HG02973 (cell line): Measurements from ENCODE around the gene MTREX.
"Not testable (repeated sequence)": the region's sequence is repeated elsewhere in the genome, so short reads cannot be mapped to it uniquely, and the experiment has no call there.

Source experiments
- ATAC-seq: cut with Tn5 transposase; IDR thresholded peaks from one replicate; pipeline ENCODE4 v1.9.1; 2021; ENCODE audit warnings: moderate library complexity; ENCODE audit not compliant: unreplicated experiment

MTREX gene

DNA sequence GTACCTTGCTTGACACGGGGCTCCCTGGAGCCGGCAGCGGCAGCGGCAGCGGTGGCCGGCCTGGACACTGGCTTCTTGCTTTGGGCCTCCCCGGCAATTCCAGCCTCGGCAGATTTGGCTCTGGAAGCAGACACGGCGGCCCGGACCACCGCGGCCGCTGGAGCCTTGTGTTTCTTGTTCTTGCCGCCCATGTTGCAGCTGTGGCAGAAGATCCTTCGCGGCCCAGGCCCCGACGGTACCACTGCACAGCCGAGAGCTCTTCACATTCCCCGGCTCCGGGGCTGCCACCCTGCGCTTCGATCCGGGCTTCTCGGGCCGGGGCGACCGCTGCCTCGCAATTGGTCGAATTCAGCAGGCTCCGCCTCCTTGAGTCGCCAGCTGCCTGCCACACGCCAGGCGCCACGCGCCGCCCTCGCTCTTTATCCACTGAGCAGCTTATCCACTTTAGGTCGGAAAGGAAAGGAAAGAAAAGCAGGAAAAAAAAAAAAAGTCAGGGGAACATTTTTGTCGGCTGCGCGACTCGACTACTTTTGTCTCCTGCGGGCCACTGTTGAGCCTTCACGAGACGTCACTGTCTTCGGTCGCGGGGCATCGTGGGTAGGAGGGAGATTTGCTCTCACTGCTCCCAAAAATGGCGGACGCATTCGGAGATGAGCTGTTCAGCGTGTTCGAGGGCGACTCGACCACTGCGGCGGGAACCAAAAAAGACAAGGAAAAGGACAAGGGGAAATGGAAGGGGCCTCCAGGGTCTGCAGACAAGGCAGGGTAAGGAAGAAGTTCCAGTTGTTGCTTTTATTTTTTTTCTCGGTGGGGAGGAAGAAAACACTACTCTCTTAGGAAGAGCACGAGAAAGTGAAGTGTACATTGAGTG lies at the start of gene MTREX, which contains the start of gene DHX29:
Gene MTREX (plus strand): TSS at position 607 of the 871 bp plus-strand sequence. CDS start 25 bp downstream, at position 632.
Gene DHX29 (minus strand): TSS at position 312 of the 871 bp plus-strand sequence. CDS start 121 bp downstream, at position 191.
- peak; percentile 89 for ATAC-seq

DNA sequence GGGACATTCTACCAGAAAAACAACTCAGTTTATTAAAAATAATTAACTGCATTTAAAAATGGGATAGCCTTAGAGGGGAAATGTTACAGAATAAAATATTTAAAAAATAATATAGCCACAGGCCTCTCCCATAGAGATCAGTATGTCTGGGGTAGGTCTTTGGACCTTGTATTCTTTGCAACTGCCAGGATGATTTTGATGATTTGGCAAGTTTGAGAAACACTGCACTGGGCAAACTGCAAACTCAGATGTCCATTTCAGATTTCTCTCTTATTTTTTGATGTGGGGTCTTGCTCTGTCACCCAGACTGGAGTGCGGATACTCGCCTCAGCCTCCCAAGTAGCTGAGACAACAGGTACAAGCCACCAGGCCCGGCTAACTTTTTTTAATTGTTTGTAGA lies 49.5 kb upstream of the MTREX start:
- no peak for ATAC-seq

DNA sequence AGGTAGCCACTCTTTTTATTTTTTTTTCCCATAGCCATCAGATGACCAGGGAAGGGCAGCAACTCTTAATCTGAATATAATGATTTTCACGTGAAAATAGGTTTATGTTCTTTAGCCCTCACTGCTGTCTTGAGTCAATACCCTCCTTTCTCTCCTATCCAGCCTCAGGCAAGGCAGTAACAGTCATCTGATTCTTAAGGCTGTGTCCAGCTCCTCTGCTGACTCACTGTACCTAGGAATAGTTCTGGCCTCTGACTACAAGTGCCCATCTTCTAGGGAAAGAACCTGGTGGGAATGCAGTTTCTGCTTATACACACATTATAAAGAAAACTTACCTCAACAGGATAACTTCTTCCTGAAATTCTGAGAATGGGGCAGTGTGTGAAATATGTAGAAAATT lies 31.0 kb upstream of the MTREX start:
- no peak for ATAC-seq

DNA sequence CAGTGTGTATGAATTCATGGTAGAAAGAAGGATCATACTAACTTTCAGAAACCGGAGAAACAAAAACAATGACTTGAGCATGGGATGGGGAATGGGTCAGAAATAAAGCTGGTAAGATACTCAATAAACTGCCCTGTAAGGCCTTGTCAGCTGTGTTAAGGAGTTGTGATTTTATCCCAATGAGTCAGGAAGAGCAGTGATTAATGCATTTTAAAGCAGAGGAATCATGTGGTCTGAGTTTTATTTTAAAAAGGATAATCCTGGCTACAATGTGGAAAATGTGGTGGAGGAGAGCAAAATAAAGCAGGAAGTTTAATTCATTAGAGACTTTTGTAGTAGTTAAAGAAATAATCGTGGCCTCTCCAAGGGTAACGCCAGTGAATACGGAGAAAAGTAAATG lies 29.0 kb upstream of the MTREX start:
- no peak for ATAC-seq

DNA sequence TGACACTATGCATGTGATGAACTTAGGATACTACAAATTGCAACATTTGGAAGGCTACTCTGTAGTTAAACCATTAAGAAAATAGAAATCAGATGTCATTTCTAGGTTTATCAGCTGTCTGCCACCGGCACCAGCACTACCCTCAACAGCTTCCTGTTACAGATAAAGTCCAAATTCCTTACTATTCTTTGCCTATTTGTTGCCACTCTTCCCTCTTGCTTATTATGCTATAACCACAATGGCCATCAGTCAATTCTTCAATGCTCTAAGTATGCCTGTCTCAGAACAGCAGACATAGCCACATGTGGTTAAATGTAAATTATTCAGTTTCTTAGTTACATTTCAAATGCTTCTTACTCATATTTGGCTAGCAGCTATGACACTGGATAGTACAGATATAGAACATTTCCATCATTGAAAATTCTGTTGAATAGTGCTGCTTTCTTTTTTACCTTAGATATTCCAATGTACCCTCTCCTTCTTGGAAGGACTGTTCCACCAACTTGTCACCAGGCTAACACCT lies 21.3 kb upstream of the MTREX start:
- ATAC-seq = no peak

DNA sequence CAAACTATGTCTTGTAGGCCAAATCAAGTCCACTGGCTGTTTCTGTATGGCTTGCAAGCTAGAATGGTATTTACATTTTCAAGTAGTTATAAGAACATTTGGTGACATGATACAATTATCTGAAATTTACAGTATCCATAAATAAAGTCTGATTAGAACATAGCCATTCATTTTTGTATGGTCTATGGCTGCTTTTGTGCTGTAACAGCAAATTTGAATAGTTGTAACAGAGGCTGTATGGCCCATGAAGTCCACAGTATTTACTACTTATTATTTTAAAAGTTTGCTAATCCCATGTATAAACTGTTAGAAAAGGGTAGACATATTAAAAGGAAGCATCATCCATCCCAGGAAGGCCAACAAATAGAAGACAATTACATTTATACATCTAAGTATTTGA lies 18.0 kb upstream of the MTREX start:
- ATAC-seq = no peak

DNA sequence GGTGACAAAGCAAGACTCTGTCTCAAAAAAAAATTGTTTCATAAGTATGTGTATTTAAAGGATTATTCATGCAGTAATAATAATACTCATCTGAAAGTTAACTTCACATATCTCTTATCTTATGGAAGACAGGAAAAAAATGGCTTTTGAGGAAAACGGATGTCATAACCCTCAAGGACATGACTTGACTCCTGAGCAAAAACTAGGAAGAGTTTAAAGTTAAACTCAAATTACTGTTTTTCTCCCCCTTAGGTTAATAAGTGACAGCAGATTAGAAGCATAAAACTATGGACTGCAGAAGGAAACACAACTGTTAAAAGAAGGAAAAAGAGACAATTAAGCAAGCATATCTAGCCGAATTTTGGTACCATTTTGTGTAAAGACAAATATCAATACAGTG lies 16.8 kb upstream of the MTREX start:
- ATAC-seq = no peak

DNA sequence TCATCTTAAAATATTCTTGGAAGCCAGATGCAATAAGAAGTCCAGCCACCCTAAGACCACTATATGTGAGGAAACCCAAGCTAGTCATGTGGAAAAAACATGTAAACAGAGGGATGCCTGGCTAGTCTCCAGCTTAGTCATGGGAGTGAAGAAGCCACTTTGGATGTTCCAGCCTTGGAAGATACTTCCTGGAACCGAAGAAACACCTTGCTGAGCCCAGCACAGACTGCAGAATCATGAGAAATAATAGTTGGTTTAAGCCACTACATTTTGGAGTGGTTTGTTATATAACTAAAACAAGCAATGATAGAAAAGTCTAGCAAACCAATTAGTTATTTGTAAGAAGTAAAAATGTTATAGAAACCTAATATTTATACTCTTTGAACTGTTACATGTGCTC lies 12.9 kb upstream of the MTREX start:
- no peak for ATAC-seq

DNA sequence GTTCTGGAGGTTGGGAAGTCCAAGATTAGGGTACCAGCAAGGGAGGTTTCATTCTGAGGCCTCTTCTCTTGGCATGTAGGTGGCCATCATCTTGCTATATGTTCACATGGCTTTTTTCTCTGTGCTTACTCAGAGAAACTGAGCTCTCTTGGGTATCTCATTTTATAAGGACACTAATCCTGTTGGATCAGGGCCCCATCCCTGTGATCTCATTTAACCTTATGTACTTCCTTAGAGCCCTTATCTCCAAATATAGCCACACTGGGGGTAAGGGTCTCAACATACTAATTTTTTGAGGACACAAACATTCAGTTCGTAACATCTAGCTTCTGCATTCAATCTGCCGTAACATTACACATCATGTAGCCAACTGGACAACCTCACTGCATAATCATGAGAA lies 6.9 kb upstream of the MTREX start:
- no peak for ATAC-seq

DNA sequence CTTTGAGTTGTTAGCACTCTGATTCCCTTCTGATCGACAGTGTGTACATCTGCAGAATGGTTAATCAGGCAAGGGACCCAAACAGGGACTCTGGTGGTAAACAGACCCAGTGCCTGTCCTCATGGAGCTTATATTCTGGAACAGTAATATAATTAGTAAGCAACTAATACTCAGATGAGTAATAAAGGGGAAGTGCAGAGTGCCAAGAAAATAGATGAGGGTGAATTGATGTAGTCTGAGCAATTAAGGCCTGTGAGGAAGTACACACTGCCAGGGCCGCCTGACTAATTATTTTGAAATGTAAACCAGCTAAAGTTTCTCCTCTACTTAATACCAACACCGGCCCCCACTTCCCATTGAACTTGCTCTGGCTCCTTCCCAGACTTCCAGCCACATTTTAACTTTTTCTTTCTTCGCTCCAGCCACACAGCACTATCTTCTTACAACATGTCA lies 4.5 kb upstream of the MTREX start:
- no peak for ATAC-seq

DNA sequence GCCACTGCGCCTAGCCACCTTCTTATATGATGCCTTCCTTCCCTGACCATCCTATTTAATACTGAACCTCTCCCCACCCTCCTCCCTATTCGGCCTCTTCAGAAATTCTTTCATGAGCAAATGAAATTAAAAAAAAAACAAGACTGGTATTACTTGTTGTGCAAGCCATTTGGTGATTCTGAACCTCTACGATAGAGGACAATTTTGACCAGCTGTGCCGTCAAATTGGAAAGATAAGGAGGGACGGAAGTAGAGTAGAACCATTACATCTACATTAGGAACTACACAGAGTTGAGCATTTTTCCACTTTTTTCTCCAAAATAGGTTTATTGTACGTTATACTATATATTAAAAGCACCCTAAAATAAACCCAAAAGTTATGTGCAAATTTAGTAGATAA lies 3.2 kb upstream of the MTREX start:
- no peak for ATAC-seq

DNA sequence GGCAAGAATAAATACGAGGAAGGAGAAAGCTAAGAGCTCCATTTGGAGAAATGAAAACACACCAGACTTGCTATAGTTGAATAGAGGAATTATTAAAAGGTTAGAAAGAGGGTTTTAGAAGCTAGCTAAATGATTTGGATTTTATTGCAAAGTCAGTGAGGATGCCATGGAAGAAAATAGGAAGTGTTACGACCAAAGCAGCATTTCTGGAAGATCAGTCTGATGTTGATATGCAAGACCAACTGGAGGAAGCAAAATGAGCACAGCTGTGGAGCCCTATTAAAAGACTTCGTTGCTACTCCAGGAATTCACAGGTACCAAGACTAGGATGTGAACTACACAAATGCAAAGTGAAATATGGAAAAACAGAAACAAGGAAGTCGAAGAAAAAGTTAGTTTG lies 2.4 kb upstream of the MTREX start:
- no peak for ATAC-seq

DNA sequence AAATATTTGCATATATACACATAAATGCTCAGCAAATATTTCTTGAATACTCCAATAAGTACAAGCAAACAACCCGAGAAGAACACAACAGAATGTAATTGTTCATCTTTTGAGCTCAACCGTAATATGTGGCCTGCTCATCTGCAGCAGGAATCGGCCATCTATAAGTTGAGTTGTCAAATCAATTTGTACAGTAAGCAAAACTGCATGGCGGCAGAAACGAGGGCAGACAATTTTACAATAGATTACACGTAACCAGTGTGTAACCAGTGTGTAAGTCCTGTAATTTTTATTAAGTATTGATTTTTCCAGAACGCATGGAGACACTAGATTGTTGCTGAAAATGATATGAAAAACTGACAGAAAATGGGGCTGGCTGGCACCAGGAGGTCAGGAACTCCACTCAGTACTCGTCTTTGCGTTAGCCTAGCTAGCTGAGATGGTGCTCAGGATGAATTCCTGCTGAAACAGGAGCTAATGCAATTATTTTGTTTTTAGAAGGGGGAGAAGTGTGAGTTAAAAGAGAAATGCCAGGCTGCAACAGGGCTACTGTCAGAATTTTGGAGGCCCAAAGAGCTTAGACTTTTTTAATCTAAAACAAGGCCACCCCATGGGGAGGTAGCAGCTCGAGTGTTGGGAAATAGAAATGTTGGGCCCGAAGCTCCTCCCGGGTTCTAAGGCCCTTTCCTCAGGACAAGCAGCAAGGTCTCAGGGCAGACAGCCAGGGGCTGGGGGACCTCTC lies 977 bp upstream of the MTREX start:
- no peak for ATAC-seq

DNA sequence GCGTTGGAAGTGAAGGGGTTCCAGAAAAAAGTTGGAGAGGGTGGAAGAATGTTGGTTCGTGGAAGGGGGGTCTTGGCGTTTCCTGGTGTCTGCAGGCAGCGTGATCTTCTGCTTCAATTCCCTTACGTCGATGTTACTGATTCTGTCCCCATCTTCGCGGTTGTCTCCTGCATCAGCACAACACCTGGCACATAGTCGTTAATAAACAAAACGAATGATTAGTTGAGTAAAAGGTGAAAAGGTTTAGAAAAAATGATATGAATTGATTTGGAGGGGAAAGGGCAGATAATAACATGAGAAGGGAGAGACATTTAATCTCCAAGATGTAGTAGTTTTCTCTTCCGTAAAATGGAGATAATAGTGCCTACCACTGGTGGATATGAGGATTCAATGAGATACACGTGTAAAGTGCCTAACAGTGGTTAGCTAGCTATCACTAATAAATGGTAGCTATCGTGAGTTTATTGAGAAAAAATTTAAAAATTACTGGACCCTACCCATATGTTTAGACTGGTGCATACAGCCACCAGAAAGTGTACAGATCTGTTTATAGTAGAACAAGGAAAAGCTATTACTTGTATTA lies 556 bp downstream of the MTREX start:
- no peak for ATAC-seq

DNA sequence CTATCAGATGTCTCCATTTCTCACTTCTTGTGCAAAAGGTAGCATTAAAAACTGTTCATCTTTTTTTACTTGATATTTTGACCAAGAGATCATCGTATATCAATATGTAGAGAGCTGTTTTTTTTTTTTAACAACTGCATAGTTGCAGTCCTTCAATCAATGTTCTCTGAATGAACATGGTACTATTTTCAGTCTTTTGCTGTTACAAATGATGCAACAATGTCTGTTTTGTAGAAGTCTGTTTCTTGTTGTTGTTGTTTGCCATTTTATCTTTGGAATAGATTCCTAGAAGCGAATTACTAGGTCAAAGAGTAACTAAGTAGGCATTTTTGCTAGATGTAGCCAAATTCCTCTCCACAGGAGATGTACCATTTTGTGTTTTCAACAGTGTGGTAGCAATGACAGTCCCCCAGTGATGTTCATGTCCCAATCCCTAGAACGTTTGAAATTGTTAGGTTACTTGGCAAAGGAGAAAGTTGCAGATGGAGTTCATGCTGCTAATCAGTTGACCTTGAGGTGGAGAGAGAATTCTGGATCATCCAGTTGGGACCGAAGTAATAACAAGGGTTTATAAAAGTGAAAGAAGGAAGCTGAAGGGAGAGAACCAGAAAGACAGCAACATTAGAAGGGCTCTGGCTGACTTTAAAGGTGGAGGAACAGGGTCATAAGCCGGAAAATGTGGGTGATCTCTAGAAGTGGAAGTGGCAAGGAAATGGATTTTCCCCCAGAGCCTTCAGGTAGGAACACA lies 6.3 kb downstream of the MTREX start:
- no peak for ATAC-seq

DNA sequence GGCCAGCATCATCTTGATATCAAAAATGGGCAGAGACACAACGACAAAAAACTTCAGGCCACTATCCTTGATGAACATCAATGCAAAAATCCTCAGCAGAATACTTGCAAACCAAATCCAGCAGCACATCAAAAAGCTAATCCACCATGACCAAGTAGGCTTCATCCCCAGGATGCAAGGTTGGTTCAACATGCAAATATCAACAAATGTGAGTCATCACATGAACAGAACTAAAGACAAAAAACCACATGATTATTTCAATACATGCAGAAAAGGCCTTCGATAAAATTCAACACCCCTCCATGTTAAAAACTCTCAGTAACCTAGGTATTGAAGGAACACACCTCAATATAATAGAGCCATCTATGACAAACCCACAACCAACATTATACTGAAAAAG lies 8.5 kb downstream of the MTREX start:
- no peak for ATAC-seq

DNA sequence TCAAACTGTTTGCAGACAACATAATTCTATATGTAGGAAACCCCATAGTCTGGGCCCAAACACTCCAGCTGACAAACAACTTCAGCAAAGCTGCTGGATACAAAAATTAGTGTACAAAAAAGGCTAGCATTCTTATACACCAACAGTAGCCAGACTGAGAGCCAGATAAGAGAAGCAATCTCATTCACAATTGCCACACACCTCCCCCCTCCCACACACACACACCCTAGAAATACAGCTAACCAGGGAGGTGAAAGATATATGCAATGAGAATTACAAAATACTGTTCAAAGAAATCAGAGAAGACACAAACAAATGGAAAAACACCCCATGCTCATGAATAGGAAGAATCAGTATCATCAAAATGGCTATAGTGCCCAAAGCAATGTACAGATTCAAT lies 9.0 kb downstream of the MTREX start:
- no peak for ATAC-seq

DNA sequence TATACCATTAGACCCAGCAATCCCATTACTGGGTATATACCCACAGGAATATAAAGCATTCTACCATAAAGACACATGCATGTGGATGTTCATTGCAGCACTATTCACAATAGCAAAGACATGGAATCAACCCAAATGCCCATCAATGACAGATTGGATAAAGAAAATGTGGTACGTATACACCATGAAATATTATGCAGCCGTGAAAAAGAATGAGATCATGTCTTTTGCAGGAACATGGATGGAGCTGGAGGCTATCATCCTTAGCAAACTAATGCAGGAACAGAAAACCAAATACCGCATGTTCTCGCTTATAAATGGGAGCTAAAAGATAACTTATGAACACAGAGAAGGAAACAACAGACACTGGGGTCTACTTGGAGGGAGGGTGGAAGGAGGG lies 10.4 kb downstream of the MTREX start:
- ATAC-seq = not testable (repeated sequence)

DNA sequence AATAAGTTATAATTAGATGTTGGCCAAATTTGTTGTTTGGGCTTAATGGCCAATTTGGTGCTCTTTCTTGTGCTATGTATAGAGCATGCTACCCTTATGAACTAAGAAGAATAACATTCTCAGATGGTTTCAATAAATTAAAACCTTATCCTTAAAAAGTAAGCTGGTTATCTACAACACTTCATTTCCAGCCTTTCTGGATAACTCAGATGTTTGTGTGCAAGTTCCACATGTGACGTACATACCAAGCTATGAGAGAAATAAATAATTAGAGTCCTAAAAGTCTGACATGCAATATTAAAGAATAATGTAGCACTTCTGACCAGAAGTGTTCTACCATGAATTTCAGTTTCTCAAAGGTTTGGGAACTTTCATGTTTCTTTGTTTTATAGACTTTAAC lies 11.7 kb downstream of the MTREX start:
- no peak for ATAC-seq

DNA sequence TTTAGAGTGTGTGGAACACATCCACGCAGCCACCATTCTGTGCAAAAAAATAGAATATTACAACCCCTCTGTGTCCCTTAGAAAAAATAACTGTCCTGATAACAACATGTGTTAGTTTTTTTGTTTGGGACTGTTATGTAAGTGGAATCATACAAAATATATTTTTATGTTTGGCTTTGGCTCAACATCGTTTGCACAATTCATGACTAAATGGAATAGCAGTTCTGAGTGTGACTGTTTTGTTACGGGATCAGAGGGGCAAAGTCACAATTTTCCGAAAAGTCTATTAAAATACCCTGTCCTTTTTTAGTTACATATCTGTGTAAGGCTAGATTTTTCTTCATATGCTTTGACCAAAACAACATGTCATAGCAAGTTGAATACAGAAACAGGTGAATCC lies 12.8 kb downstream of the MTREX start:
- ATAC-seq = no peak

DNA sequence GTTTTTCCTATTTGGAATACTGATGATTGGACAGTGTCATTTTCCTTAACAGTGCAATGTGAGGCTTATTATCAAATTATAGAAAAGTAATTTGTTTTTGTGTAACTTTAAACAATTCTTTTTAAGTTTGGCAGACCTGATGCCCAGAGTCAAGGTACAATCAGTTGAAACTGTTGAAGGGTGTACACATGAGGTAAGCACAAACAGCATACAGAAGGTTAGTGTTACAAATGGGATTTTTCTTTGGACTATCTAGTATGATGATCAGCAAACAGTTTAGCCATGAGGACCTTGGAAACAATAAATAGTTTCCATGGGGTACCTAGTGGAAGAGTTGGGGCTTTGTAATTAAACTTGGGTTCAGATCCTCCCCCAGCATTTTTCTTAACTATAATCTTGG lies 16.2 kb downstream of the MTREX start:
- ATAC-seq = no peak
